Hippocampal formation (tissue), 2 donors: ENCODE results near the gene MUC20.
"Not testable (repeated sequence)": the region's sequence is repeated elsewhere in the genome, so short reads cannot be mapped to it uniquely, and the experiment has no call there.

Experiments
- DNase-seq, 2 donors: peaks; one replicate each; lab custom pipeline; 2025; lab: John Stamatoyannopoulos, UW

Gene MUC20

DNA sequence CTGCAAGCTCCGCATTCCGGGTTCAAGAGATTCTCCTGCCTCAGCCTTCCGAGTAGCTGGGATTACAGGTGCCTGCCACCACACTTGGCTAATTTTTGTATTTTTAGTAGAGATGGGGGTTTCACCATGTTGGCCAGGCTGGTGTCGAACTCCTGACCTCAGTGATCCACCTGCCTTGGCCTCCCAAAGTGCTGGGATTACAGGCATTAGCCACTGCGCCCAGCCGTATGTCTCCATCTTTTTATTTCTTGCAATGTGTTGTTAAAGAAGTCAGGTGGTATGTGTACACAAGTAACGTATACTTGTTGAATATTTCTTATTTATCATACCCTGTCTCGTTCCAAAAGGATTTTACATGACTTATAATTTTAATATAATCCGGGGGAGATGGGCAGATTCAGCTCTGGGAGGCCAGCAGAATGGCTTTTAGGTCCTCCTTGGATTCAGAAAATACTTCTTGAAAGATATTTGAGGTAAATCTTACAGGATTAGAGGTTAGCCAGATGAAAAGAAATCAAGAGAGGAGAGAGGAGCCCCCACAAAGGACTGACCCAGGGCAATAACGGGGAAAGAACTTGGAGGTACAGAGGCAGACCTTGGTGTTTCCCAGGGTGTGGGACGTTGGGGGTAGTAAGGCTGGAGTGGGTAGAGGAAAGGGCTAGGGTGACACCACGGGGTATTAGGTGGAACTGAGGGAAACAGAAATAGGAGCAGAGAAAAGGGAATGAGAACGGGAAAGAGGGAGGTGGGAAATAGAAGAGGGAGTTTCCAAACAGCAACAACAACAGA is 27.2 kb upstream of the MUC20 start:
- DNase-seq: no peak

DNA sequence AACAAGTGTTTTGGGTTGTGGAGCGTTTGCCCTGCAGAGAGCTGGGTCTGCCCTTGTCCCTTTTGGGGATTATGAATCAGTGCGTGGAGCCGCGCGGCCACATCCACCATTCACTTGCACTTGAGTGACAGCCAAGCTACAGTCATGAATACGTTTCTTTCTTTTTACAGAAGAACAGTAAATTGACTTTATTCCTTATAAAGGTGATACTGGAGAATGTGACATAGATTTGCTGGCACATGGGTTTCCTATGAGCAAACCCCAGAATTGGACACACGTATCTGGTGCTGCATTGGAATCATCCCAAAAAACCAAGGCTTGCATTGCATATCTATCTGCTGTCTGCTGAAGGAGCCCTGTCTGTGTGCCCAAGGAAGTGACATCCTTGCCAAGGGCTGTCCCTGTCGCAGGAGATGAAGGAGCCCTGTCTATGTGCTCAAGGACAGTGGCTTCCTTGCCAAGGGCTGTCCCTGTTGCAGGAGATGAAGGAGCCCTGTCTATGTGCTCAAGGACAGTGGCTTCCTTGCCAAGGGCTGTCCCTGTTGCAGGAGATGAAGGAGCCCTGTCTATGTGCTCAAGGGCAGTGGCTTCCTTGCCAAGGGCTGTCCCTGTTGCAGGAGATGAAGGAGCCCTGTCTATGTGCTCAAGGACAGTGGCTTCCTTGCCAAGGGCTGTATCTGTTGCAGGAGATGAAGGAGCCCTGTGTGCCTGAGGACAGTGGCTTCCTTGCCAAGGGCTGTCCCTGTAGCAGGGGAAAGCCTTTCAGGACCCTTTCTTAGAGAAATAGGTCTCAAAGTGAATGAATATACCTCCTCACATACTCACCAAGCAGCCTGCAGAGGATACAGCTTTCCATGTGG is 26.3 kb upstream of the MUC20 start:
- DNase-seq: not testable (repeated sequence)

DNA sequence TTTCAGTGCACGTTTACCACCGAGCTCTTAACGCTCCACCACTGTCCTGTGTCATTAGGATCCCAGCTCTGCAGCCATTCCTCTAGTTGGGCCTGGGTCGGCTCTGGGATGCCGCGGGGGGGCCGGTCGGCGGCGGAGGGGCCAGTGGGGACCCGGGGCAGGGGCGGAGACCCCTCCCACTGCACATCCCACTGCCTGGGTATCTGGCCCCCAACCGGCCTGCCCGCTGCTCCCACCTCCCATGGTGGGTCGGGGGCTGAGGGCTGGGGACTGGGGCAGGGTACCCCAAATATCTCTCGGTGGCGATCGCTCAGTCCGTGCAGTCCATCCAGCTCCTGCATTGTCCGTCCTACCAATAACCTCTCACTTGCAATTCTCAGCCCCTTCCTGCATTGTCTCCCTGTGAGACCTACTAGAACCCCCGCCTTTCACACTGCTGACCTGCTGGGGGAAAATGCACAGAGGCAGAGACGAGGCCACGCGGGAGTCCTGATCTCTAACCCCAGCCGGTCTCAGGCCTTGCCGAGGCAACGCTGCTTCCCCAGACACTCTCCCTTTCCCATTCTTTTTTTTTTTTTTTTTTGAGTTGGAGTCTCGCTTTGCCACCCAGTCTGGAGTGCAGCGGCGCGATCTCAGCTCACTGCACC is 24.0 kb upstream of the MUC20 start:
- no peak for DNase-seq

DNA sequence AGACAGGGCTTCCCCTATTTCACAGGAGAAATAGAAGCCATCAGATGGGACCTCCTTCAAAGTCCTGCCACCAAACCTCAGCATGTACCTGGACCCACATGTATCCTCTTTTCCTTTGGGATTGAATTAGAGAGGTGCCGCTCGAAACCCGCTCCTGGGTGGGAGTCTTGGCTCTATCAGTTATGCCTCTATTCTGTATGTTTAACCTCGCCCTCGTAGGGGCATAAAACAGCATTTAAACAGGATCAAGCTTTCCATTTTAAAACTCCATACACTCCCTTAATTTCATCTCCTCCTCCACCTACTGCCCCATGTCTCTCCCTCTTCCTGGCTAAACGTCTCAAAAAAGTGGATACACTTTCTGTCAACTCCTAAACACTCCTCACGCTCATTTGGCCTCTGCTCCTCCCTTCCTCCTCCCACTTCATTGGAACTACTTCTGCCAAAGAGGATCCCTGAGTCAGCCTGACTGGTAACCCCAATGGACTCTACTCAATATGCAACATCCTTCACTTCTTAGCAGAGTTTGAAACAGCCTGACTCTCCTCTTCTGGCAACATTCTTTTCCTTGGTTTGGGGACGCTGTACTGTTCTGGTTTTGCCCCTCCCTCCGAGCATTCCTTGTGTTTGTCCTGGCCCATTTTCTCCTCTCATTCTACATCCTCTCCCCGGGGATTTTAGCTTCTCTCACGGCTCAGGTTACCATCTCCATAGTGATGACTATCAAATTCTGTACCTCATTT is 23.0 kb upstream of the MUC20 start:
- no peak for DNase-seq

DNA sequence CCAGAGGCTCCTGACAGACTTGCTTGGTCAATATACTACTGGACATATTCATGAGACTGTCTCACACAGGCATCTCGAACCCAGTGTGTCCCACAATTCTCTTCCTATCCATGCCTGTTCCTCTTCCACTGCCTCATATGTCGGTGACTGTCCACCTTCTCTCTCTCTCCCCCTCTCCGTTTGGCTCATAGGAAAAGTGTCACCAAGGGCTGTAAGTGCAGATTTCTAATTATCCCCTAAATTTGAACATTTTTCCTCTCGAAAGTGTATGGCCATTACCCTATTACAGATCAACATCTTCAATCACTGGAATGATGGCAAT is 22.5 kb upstream of the MUC20 start:
- no peak for DNase-seq

DNA sequence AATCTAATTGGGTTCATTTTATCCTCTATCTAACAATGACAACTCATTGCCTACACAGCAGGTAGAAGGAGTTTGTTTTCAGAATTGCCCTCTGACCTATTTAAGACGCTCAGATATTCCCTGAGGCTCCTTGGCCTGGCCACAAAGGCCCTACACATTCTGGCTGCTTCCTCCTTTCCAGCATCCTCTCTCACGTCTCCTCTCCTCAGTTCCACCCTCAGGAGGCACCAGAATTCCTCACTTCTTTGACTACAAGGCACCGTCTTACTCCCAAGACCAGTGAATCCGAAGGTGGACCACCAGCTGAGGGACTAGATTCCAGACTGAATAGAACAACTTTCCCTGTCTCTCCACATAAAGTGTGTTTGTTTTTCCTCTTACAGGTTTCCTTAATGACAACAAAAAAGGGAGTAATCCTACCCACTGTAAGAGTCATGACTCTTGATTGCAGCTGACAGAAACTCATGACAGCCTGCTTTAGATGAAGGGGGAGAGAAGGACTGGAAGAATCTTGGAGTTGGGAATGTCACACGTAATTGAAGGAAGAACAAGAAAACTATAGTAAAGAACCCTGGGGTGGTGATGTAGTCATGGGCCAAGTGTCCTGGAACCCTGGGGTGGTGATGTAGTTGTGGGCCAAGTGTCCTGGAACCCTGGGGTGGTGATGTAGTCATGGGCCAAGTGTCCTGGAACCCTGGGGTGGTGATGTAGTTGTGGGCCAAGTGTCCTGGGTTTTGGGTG is 22.0 kb upstream of the MUC20 start:
- no peak for DNase-seq

DNA sequence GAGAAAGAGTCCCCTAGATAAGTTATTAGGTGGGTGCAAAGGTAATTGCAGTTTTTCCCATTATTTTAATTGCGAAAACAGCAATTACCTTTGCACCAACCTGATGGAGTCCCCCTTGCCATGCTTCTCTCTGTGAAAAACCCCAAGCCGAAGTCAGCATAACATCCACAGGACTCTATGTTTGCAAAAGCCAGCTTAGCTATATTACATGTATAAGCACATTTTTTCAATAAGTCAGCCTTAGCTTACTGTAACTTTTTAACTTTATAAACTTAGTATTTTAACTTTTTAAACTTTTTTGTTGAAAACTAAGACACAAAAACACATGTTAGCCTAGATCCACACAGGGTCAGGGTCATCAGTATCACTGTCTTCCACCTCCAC is 21.4 kb upstream of the MUC20 start:
- DNase-seq: no peak

DNA sequence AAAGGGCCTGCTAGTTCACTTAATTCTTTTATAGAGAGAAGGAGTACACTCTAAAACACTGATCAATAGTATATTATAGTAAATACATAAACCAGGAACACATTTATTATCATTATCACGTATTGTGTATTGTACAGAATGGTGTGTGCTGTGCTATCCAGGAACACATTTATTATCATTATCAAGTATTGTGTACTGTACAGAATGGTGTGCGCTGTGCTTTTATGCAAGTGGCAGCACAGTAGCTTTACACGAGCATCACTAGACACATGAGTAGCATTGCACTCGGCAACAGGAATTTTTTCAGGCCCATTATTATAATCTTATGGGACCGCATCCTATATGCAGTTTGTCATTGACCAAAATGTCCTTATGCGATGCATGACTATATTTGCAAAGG is 20.9 kb upstream of the MUC20 start:
- DNase-seq: no peak

DNA sequence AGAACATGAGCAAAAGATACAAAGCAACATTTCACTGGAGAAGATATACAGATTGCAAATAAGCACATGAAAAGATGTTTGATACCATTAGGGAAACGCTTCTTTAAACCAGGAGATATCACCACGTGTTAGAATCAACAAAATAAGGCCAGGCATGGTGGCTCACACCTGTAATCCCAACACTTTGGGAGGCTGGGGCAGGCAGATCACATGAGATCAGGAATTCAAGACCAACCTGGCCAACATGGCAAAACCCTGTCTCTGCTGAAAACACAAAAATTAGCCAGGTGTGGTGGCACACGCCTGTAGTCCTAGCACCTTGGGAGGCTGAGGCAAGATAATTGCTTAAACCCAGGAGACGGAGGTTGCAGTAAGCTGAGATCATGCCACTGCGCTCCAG is 20.5 kb upstream of the MUC20 start:
- no peak for DNase-seq

DNA sequence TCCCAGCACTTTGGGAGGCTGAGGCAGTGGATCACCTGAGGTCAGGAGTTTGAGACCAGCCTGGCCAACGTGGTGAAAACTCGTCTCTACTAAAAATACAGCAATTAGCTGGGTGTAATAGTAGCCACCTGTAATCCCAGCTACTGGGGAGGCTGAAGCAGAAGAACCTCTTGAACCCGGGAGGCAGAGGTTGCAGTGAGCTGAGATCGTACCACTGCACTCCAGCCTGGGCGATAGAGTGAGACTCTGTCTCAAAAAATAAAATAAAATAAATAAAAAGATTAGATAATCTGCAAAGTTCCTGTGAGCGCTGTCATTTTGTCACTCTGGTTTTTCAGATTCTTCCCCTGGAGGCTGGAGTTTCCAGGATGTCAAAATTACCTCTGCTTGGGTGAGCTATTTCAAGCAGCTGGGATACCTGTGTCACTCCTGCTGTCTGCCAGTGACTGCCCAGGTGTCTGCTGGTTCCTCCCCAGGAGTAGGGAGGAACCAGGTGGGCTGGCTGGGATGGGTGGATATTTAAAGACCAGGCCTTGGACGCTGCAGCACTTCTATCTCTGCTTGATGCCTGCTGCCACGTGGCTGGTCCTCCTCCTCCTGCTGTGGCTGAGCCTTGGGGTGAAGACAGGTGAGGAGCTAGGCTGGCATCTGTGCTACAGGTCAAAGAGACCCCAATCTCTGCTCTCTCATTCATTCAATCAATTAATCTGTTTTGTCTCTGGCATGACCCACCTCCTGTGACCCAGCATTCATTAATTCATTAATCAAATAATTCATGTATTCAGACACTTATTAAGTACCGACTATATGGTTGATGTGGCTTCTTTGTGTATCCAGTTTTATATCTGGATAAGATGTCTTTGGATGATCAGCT is 19.5 kb upstream of the MUC20 start:
- DNase-seq: no peak

DNA sequence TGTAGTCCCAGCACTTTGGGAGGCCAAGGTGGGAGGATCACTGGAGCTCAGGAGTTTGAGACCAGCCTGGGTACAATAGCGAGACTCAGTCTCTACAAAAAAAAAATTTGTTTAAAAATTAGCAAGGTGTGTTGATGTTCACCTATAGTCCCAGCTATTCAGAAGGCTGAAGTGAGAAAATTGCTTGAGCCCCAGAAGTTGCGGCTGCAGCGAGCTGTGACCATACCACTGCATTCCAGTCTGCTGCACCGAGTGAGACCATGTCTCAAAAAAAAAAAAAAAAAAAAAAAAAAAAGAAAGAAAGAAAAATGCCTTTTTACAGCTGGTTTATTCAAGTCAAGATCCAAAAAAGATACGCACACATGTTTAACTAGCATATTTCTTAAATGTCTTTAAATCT is 17.0 kb upstream of the MUC20 start:
- DNase-seq: no peak

DNA sequence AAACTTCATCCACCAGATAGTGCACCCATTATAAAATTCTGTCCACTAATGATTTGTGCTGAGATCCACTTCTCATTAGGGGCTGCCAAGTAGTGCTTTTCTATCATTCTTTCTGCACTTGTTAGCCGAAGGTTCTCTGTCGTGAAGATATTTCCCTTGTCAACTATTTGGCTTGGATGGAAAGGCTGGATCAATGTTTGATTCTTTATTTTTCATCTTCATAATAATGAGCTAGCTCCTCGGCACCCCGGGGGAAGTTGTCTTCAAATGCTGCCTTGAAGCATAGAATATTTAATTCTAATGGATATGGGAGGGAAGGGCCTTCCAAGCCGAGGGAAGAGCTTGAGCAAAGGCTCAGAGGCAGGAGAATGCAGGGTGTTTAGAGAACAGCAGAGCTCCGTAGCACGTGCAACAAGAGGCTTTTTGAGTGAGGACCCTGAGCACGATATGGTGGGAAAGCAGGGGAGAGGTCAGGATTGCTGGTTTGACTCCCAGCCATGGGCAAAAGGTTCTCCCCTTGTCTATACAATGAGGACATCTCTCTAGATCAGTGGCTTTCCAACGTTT is 16.3 kb upstream of the MUC20 start:
- no peak for DNase-seq

DNA sequence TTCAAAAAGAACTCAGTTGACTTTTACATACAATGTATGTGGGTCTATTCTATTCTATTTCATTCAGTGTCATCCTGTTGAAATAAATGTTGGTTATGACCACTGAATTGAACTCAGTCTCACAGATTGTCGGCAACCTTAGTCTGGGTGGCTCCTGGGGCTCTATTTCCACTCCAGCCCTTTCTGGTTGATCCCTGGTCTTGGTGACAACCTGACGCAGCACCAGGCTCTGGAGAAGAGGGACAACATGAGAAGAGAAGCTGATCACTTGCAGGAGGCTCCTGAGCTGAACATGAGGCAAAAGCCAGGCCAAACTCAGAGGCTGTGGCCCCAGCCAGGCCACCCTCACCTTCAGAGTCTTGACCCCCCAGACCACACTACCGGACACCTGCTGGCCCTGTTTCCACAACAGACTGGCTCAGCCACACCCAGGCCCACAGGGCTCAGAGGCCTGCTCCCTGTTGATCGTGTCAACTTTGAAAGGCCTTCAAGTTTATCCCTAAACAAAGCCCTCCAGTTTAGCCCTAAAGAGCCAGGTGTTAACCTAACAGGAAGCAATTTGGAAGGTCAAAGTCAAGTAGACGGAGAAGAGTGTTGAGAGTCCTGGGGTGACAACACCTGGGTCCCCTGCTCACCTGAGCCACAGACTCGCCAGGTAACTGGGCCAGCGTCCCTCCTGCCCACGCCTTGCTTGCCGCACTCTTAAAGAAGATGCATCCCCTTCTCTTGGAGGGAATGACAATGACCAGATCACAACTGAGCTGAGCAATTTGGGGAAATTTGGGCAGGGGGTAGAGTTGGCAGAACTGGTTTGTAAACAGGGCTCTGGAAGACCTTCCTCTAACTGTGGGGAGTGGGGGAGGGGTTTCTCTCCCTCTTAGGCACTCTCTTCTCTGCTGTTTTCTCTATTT is 15.4 kb upstream of the MUC20 start:
- DNase-seq: no peak

DNA sequence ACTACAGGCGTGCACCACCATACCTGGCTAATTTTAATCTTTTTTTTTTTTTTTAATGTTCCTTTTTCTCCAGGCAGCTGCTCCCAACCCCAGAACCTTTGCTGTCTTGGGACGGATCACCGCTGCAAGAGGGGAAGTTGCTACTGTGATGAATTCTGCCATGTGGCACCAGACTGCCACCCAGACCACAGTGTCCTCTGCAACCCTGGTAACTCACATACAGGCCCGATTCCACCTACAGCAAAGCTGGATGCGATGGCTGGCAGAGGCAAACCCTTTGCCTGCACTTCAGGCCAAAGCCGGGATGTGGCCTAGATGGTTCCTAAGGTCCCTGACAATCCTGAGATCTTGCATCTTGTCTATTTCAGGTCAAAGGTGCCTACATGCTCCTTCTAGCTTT is 12.7 kb upstream of the MUC20 start:
- no peak for DNase-seq

DNA sequence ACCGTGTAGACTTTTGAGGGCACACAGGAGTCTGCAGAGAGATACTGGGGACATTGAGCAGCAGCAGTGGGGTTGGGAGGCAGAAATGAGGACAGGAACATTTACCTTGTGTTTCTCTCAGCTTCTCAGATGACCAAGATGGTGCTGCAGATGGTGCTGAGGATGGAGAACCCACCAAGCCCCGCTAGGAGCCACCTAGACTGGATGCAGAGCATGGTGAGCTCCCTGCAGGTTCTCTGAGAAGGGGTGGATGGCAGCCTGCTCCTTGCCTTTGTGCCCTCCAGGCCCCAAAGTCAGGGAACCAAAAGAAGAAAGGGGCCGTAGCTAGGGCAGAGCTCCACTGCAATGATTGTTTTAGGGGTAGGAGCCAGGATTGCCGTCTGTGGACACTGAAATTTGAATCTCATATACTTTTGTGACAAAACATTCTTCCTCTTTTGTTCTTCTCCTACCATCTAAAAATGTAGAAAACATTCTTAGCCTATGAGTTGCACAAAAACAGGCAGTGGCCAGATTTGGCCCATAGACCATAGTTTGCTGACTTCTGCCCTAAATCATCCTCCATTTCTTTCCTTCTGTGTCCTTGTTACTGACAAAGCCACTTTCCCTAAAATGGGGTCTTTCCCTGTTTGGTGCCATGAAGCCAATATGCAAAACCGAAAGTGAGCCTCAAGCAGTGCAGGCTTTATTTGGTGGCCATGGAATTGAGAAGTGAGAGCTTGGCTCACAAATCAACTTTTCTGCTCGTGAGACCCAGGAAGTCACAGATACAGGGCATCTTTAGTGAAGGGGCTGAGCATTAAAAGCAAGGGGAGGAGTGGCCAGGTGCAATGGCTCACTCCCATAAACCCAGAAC is 11.9 kb upstream of the MUC20 start:
- no peak for DNase-seq

DNA sequence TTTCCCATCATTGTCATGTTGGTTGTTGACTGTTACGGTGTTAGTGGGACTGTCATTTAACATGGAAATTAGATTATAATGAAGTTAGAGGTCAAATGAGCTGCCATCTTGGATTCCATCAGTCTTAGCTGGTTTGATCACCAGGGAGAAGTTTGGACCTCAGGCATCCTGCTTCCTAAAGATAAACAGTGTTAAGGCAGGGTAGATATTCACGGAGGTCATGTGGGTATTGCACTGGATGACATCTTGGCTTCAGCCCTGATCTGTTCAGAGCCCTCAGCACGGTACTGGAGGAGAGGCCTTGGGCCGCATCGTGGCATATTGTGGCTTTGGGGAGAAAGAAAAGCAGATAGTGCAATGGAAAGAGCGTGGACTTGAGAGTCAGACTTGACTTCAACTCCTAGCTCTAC is 11.1 kb upstream of the MUC20 start:
- no peak for DNase-seq

DNA sequence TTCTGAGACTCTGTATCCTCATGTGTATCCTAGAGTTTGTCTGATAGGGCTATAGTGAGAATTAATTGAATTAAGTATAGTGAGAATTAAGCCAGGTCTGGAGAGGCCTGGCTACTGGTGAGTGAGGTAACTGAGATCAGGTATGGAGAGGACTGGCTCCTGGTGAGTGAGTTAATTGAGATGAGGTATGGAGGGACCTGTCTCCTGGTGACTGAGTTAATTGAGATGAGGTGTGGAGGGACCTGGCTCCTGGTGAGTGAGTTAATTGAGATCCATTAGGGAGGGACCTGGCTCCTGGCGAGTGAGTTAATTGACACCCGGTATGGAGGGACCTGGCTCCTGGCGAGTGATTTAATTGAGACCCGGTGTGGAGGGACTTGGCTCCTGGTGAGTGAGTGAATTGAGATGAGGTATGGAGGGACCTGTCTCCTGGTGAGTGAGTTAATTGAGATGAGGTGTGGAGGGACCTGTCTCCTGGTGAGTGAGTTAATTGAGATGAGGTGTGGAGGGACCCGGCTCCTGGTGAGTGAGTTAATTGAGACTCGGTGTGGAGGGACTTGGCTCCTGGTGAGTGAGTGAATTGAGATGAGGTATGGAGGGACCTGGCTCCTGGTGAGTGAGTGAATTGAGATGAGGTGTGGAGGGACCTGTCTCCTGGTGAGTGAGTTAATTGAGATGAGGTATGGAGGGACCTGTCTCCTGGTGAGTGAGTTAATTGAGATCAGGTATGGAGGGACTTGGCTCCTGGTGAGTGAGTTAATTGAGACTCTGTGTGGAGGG is 10.5 kb upstream of the MUC20 start:
- not testable (repeated sequence) for DNase-seq
